ENCODE results near the gene INPP5J. TPM values are rescaled to one million over a fixed set of nuclear protein-coding genes. Genes with fewer than 3 reads are reported as not detected.

INPP5J gene
- total and polyA plus RNA-seq, 12 donors = 7.9 to 31.7 (median 16.9) TPM

DNA sequence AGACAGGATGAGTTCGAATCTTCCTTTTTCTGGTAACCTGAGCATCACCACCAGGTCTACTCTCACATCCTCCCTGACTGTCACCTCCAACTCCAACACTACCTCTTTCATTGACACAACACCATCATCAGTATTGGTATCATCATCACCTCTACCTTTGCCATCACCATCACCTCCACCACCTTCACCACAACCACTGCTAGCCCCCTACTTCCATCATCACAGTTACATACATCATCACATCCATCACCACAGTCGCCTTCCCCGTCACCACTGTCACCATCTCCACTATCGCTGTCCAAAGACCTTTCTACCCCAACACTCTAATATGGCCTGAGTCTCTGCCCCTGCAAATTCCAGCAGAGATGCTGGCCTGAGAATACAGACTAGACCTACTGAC is 1.4 kb upstream of the INPP5J start:
- intact Hi-C loops (cut with DNase I) = no loop called here
- no peak overlapping the region for H3K4me3 ChIP-seq
- H3K27ac ChIP-seq = peak overlapping the region in 8 of 10 donors; percentile 70 to 87 (median 81)
- TF ChIP-seq, protein P1, sequence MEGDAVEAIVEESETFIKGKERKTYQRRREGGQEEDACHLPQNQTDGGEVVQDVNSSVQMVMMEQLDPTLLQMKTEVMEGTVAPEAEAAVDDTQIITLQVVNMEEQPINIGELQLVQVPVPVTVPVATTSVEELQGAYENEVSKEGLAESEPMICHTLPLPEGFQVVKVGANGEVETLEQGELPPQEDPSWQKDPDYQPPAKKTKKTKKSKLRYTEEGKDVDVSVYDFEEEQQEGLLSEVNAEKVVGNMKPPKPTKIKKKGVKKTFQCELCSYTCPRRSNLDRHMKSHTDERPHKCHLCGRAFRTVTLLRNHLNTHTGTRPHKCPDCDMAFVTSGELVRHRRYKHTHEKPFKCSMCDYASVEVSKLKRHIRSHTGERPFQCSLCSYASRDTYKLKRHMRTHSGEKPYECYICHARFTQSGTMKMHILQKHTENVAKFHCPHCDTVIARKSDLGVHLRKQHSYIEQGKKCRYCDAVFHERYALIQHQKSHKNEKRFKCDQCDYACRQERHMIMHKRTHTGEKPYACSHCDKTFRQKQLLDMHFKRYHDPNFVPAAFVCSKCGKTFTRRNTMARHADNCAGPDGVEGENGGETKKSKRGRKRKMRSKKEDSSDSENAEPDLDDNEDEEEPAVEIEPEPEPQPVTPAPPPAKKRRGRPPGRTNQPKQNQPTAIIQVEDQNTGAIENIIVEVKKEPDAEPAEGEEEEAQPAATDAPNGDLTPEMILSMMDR (IDR thresholded peaks at IDR 0.05) = no peak
- H3K27me3 ChIP-seq = no peaks in the 10 kb centered on the region
- no peaks in the 10 kb centered on the region for H3K36me3 ChIP-seq
- DNase-seq = no peak
- WGBS, 2 donors = 95 to 97% methylated on average over 4 of the region's 4 CpGs
- peaks cover 3 to 50% (median 31%) of the 10 kb centered on the region in 9 donors for H3K4me1 ChIP-seq
- no peaks in the 10 kb centered on the region for H3K9me3 ChIP-seq
- no peak for ATAC-seq

DNA sequence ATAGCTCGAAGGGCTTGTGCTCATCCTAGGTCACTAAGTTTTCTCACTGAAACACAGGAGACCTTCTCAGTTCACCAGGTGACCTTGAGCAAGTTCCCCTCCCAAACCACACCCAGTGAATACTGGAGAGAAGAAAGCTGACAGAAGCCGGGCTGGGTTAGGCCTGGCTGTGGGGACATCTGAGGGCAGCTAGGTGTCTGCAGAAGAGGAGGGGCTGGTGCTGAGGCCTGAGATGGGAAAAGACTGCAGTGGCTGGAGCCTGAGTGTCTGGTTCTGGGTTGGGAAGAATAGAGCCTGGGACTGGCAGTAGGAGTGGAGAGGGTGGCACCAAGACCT is 602 bp upstream of the INPP5J start:
- H3K4me3 ChIP-seq = peak overlapping the region in 4 of 10 donors; percentile 57 to 63 (median 60)
- intact Hi-C loops (cut with DNase I) = no loop called here
- 63 to 64% methylated on average over 2 of the region's 2 CpGs for WGBS, 2 donors
- H3K27ac ChIP-seq = peak overlapping the region; percentile 23 to 87 (median 79)
- peak in 7 of 8 donors; percentile 29 to 67 (median 43) for ATAC-seq
- peaks cover 3 to 50% (median 31%) of the 10 kb centered on the region in 9 donors for H3K4me1 ChIP-seq
- H3K36me3 ChIP-seq = no peaks in the 10 kb centered on the region
- no peak for DNase-seq
- TF ChIP-seq, protein P1 (IDR thresholded peaks at IDR 0.05) = no peak
- H3K27me3 ChIP-seq = no peaks in the 10 kb centered on the region
- no peaks in the 10 kb centered on the region for H3K9me3 ChIP-seq

DNA sequence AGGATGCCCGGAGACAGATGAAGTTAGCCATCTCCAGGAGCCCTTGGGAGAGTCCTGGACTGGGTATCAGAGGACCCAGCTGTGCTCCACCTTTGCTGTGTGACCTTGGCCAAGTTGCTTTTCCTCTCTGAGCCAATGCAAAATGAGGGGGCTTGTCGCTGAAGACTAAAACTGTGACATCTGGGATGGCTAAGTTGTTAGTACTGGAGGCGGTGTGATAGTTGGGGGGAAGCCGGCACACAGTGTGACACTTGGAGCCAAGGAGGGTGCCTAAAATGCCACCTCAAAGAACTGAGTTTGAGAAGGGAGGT is 481 bp downstream of the INPP5J start:
- TF ChIP-seq, protein P1 (IDR thresholded peaks at IDR 0.05) = no peak
- WGBS, 2 donors = 56 to 65% methylated on average over 4 of the region's 4 CpGs
- H3K4me1 ChIP-seq = peaks cover 3 to 48% (median 27%) of the 10 kb centered on the region in 9 donors

DNA sequence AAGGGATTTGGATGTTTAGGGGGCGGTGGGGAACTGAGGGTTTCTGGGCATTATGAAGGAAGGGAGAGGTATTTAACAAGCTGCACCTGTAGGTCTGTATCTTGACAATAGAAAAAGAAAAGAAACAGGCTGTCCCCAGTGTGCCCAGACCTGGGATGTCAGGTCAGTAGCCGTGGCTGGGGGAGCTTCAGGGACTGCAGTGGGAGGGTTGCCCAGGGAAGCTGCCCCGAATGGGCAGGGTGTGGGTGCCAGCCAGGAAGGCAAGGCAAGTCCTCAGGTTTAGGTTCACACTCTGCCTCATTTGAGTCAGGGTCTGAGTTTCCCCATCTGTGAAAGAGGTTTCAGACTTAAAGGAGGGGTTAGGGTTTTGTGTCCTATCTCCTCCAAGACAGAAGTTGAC is 1.5 kb downstream of the INPP5J start:
- DNase-seq = no peak
- H3K4me3 ChIP-seq = no peak overlapping the region
- no peak for ATAC-seq
- no peak overlapping the region for H3K27ac ChIP-seq
- H3K36me3 ChIP-seq = peaks cover 0 to 6% (median 0%) of the 10 kb centered on the region in 9 donors
- H3K4me1 ChIP-seq = peaks cover 3 to 38% (median 20%) of the 10 kb centered on the region in 9 donors
- no peaks in the 10 kb centered on the region for H3K27me3 ChIP-seq
- WGBS, 2 donors = 70 to 72% methylated on average over 3 of the region's 3 CpGs
- intact Hi-C loops (cut with DNase I) = no loop called here
- TF ChIP-seq, protein P1 (IDR thresholded peaks at IDR 0.05) = no peak
- no peaks in the 10 kb centered on the region for H3K9me3 ChIP-seq

More for the DNA sequence above, 481 bp downstream of the INPP5J start:
- Histone ChIP-seq H3K27me3 (no peaks in the 10 kb centered on the region), H3K4me3 (peak overlapping the region; percentile 30 to 63 (median 52)), H3K9me3 (no peaks in the 10 kb centered on the region), H3K36me3 (peaks cover 0 to 1% (median 0%) of the 10 kb centered on the region in 9 donors), H3K27ac (peak overlapping the region in 8 of 10 donors; percentile 70 to 87 (median 81))
- DNase-seq = no peak
- intact Hi-C loops (cut with DNase I) = no loop called here
- peak in 1 of 8 donors; percentile 5 for ATAC-seq

Data from heart right ventricle (tissue), 16 donors.